Activated naive CD8-positive, alpha-beta T cell treated with anti-CD3 and anti-CD28 coated beads, Interleukin-2, amount 50 U/mL, for 16 hours (primary cell): ENCODE data around the gene MEST.
"Not testable (repeated sequence)": the region's sequence is repeated elsewhere in the genome, so short reads cannot be mapped to it uniquely, and the experiment has no call there.

Experiments
- DNase-seq: peaks from one replicate; pipeline ENCODE4 v3.0.0-alpha.2; 2020; ENCODE audit warnings: low read depth, low spot score

MEST gene

DNA sequence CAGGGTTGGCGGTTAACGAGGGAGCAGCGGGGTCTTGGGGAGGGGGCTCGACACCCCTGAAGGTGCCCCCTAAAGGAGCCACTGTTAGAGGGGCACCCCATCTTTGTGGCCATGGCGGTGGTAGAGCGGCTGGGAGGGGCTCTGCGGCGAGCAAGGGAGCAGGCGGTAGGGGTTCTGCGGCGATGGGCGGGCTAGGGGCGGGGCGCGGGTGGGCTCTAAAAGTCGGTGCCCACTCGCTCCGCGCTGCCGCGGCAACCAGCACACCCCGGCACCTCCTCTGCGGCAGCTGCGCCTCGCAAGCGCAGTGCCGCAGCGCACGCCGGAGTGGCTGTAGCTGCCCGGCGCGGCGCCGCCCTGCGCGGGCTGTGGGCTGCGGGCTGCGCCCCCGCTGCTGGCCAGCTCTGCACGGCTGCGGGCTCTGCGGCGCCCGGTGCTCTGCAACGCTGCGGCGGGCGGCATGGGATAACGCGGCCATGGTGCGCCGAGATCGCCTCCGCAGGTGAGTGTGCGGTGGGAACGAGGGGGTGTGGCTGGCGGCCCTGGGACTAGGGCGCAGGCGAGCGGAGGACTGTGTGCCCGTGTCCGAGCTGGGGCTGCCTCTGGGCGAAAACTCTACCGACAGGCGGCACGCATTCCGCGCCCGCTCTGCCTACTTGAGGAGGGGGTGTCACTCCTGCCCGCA is at the start of gene MEST:
MEST (plus strand) TSS at position 245 of the 682 bp plus-strand sequence; CDS start at position 474, 229 bp downstream.
- no peak for DNase-seq

GRCh38 chr7:130442601-130443000 is 49.3 kb upstream of the MEST start:
- no peak for DNase-seq

DNA sequence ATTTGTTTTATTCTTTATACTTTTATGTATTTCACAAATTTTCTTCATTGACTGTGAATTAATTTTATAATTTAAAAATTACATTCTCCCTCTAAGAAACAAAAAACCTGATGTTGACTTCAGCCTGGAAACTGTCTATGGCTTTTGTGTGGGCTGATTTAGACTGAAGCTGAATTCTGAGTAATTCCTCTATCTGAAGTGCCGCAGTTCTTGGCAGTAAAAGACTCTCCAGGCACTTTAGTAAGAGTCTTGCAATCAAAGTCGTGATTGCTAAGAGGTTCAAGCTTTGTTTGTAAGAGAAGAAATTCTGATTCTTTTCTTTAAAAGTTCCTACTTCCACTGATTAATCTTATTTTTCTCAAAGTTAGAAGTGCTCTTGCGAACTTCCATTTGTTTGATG is 47.7 kb upstream of the MEST start:
- DNase-seq: no peak

- no peak for DNase-seq
These were observed 47.0 kb upstream of the MEST start for GRCh38 chr7:130444751-130445407.

GRCh38 chr7:130446259-130446658 is 45.6 kb upstream of the MEST start:
- no peak for DNase-seq

DNA sequence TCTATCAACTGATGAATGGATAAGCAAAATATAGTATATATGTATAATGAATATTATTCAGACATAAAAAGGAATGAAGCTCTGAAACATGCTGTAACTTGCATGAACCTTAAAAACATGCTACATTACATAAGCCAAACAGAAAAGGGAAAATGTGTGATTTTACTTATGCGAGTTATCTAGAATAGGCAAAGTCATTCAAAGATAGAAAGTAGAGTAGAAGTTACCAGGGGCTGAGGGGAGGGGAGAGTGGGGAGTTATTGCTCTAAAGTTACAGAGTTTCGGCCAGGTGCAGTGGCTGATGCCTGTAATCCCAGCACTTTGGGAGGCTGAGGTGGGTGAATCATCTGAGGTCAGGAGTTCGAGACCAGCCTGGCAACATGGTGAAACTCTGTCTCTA is 40.5 kb upstream of the MEST start:
- not testable (repeated sequence) for DNase-seq

GRCh38 chr7:130452951-130453350 is 38.9 kb upstream of the MEST start:
- DNase-seq: no peak

GRCh38 chr7:130454959-130455358 is 36.9 kb upstream of the MEST start:
- no peak for DNase-seq

- no peak for DNase-seq
These were observed 33.6 kb upstream of the MEST start for GRCh38 chr7:130458257-130458656.

DNA sequence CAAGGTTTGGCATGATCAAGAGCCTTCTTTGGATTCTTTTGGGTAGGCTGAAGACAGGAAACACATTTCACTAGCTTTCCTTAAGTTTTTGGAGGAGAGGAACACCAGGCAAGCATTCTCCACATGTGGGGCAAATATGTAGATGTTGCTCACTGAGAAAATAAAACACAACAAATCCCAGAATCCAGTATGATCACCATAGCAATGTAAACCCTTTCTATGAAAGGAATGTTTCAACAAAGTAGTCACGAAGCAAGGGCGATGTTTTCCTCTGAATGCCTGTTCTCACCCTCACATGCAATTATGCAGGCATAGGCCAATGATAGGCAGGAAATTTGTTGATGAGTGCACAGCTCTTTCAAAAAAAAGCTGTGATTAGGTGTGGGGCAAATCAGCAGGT is 30.6 kb upstream of the MEST start:
- no peak for DNase-seq

GRCh38 chr7:130463553-130464434 is 28.1 kb upstream of the MEST start:
- no peak for DNase-seq

GRCh38 chr7:130468612-130469011 is 23.3 kb upstream of the MEST start:
- DNase-seq: no peak

DNA sequence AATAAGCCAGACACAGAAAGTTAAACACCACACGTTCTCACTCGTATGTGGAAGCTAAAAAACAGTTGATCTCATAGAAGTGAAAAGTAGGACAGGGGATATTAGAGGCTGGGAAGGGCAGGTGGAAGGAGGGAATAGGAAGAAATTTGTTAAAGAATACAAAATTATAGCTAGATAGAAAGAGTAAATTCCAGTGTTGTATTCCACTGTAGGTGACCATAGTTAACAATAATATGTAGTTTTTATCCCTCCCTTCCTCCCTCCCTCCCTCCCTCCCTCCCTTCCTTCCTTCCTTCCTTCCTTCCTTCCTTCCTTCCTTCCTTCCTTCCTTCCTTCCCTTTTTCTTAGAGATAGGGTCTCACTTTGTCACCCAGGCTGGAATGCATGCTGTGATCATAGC is 19.9 kb upstream of the MEST start:
- DNase-seq: no peak

GRCh38 chr7:130473289-130473688 is 18.6 kb upstream of the MEST start:
- DNase-seq: no peak

GRCh38 chr7:130473876-130474275 is 18.0 kb upstream of the MEST start:
- DNase-seq: no peak

- no peak for DNase-seq
These were observed 16.1 kb upstream of the MEST start for GRCh38 chr7:130475776-130476175.

- DNase-seq: no peak
These were observed 15.4 kb upstream of the MEST start for GRCh38 chr7:130476297-130477150.

DNA sequence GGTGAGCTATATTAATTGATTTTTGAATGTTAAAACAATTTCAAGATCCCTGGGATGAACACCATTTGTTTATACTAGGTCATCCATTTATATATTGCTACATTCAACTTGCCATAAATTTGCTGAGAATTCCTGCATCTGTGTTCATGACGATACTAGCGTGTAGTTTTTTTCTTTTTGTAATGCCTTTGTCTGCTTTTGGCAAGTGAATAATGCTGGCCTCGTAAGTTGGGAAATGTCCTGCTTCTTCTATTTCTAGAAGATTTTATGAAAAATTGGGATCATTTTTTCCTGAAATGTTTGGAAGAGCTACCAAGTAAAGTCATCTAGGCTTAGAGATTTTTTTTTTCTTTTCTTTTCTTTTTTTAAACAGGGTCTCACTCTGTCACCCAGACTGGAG is 12.9 kb upstream of the MEST start:
- DNase-seq: no peak

DNA sequence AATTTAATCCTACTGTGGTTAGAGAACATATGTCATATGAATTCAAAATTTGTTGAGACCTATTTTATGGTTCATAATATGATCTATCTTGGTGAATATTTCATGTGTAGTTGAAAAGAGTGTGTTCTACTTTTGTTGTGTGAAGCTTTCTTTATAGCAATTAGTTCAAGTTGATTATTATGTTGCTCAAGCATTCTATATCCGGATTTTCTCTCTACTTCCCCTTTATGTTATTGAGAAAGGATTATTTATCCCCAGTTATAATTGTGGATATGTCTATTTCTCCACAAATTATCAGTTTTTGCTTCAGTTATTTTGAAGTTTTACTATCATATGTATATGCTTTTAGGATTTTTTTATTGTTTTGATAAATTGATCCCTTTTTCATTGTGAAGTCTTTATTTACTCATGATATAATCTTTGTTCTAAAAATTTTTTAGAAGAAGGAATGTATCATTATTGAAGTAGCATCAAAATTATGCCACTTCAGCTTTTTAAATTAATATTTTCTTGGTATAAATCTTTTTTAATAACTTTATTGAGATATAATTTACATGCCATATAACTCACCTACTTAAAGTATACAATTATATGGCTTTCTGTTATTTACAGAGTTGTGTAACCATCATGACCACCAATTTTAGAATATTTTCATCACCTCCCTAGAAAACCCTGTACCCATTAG is 12.0 kb upstream of the MEST start:
- no peak for DNase-seq

- no peak for DNase-seq
These were observed 10.0 kb upstream of the MEST start for GRCh38 chr7:130481898-130482297.

GRCh38 chr7:130483031-130483430 is 8.9 kb upstream of the MEST start:
- no peak for DNase-seq
